ENCODE results near the gene NAT9. TPM values are rescaled to one million over a fixed set of nuclear protein-coding genes. Genes with fewer than 3 reads are reported as not detected.

The NAT9 gene
- total RNA-seq, 2 donors from 2014 or later = 58.3 to 77.3 TPM

- Histone ChIP-seq H3K4me3 (ENCODE audit: low read length) (no peak overlapping the region), H3K9ac (ENCODE audit: extremely low read depth, low read length, poor library complexity, severe bottlenecking) (no peak overlapping the region), H3K27me3 (ENCODE audit: control insufficient read depth, insufficient read depth, low read length, poor library complexity, severe bottlenecking) (no peaks in the 10 kb centered on the region), H3K27ac (ENCODE audit: low read depth, low read length) (no peak overlapping the region), H3K36me3 (ENCODE audit: control insufficient read depth, insufficient read depth, low read length) (peaks cover 77% of the 10 kb centered on the region), H3K4me1 (ENCODE audit: control insufficient read depth, insufficient read depth, low read length) (no peaks in the 10 kb centered on the region), H3K9me3 (ENCODE audit: control insufficient read depth, low read length) (no peaks in the 10 kb centered on the region)
- Mint-ChIP-seq H3K4me1 (peaks cover 9% of the 10 kb centered on the region), H3K9me3 (no peaks in the 10 kb centered on the region), H3K27ac (no peak overlapping the region), H3K27me3 (ENCODE audit: insufficient read depth) (no peaks in the 10 kb centered on the region), H3K36me3 (ENCODE audit: low read depth) (peaks cover 39% of the 10 kb centered on the region), H3K4me3 (no peak overlapping the region)
- DNase-seq = no peak
- 79 to 92% methylated on average over 2 of the region's 2 CpGs for WGBS, 2 experiments (ENCODE audit: insufficient coverage in 1 of 2, insufficient read length in 1 of 2)
- TF ChIP-seq CTCF (conservative IDR thresholded peaks at IDR 0.05) = no peak
Observed at GRCh38 chr17:74766413-74766812, 9.7 kb downstream of the NAT9 start.

GRCh38 chr17:74764751-74765286 lies 11.3 kb downstream of the NAT9 start:
- H3K27ac ChIP-seq (ENCODE audit: low read depth, low read length) = no peak overlapping the region
- WGBS, 2 experiments (ENCODE audit: insufficient coverage in 1 of 2, insufficient read length in 1 of 2) = 80 to 88% methylated on average over 1 to 3 of the region's 4 CpGs
- peaks cover 33% of the 10 kb centered on the region for H3K36me3 Mint-ChIP-seq (ENCODE audit: low read depth)
- peaks cover 25% of the 10 kb centered on the region for H3K4me1 Mint-ChIP-seq
- TF ChIP-seq CTCF (conservative IDR thresholded peaks at IDR 0.05) = no peak
- H3K9me3 Mint-ChIP-seq = no peaks in the 10 kb centered on the region
- no peak for DNase-seq
- no peaks in the 10 kb centered on the region for H3K27me3 ChIP-seq (ENCODE audit: control insufficient read depth, insufficient read depth, low read length, poor library complexity, severe bottlenecking)
- H3K9ac ChIP-seq (ENCODE audit: extremely low read depth, low read length, poor library complexity, severe bottlenecking) = no peak overlapping the region
- no peak overlapping the region for H3K27ac Mint-ChIP-seq
- no peaks in the 10 kb centered on the region for H3K9me3 ChIP-seq (ENCODE audit: control insufficient read depth, low read length)
- no peak overlapping the region for H3K4me3 ChIP-seq (ENCODE audit: low read length)
- peaks cover 13% of the 10 kb centered on the region for H3K4me1 ChIP-seq (ENCODE audit: control insufficient read depth, insufficient read depth, low read length)
- H3K36me3 ChIP-seq (ENCODE audit: control insufficient read depth, insufficient read depth, low read length) = peaks cover 78% of the 10 kb centered on the region
- no peak overlapping the region for H3K4me3 Mint-ChIP-seq
- no peaks in the 10 kb centered on the region for H3K27me3 Mint-ChIP-seq (ENCODE audit: insufficient read depth)

GRCh38 chr17:74763565-74764387 lies 12.4 kb downstream of the NAT9 start:
- peaks cover 32% of the 10 kb centered on the region for H3K4me1 Mint-ChIP-seq
- Histone ChIP-seq H3K27me3 (ENCODE audit: control insufficient read depth, insufficient read depth, low read length, poor library complexity, severe bottlenecking) (no peaks in the 10 kb centered on the region), H3K27ac (ENCODE audit: low read depth, low read length) (peak overlapping the region; percentile 75), H3K9me3 (ENCODE audit: control insufficient read depth, low read length) (no peaks in the 10 kb centered on the region), H3K9ac (ENCODE audit: extremely low read depth, low read length, poor library complexity, severe bottlenecking) (no peak overlapping the region), H3K36me3 (ENCODE audit: control insufficient read depth, insufficient read depth, low read length) (peaks cover 68% of the 10 kb centered on the region), H3K4me3 (ENCODE audit: low read length) (no peak overlapping the region), H3K4me1 (ENCODE audit: control insufficient read depth, insufficient read depth, low read length) (peaks cover 23% of the 10 kb centered on the region)
- no peak overlapping the region for H3K4me3 Mint-ChIP-seq
- no peak overlapping the region for H3K27ac Mint-ChIP-seq
- no peaks in the 10 kb centered on the region for H3K27me3 Mint-ChIP-seq (ENCODE audit: insufficient read depth)
- 70 to 81% methylated on average over 2 to 16 of the region's 16 CpGs for WGBS, 2 experiments (ENCODE audit: insufficient coverage in 1 of 2, insufficient read length in 1 of 2)
- no peak for DNase-seq
- no peaks in the 10 kb centered on the region for H3K9me3 Mint-ChIP-seq
- TF ChIP-seq CTCF (conservative IDR thresholded peaks at IDR 0.05) = no peak
- peaks cover 25% of the 10 kb centered on the region for H3K36me3 Mint-ChIP-seq (ENCODE audit: low read depth)
